ENCODE results near the gene GLUD1. TPM values are rescaled to one million over a fixed set of nuclear protein-coding genes. Genes with fewer than 3 reads are reported as not detected.
"Not testable (repeated sequence)": the region's sequence is repeated elsewhere in the genome, so short reads cannot be mapped to it uniquely, and the experiment has no call there.

The GLUD1 gene
- polyA plus RNA-seq, 2 of the 4 experiments (the other 2 are of a cell fraction): 74.4 to 117 TPM

DNA sequence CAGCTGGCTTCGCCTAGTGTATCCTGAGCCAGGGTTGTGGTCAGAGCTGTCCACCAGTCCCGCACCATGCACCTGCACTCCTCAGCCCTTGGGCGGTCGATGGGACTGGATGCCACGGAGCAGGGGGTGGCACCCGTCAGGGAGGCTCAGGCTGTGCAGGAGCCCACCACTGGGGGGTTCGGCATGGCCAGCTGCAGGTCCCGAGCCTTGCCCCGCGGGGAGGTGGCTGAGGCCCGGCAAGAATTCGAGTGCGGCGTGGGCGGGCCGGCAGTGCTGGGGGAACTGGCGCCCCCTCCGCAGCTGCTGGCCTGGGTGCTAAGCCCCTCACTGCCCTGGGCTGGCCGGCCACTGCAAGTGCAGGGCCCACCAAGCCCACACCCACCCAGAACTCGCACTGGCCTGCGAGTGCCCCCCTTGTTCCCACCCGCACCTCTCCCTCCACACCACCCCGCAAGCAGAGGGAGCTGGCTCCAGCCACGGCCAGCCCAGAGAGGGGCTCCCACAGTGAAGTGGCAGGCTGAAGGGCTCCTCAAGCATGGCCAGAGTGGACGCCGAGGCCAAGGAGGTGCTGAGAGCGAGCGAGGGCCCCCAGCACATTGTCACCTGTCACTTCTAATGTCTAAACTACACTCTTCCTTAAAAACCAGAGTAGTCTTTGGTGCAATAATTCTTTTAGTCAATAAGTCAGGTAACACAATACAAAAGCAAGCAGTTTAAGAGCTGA lies 63.6 kb downstream of the GLUD1 start:
- ChIA-PET CTCF (no interaction called here), POLR2A (no interaction called here)
- TF ChIP-seq, protein P1, sequence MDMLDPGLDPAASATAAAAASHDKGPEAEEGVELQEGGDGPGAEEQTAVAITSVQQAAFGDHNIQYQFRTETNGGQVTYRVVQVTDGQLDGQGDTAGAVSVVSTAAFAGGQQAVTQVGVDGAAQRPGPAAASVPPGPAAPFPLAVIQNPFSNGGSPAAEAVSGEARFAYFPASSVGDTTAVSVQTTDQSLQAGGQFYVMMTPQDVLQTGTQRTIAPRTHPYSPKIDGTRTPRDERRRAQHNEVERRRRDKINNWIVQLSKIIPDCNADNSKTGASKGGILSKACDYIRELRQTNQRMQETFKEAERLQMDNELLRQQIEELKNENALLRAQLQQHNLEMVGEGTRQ (IDR thresholded peaks at IDR 0.05): no peak
- TF ChIP-seq RNF2 (IDR thresholded peaks at IDR 0.05; ENCODE audit: borderline replicate concordance, low read depth): no peak
- no peak for TF ChIP-seq MAX (IDR thresholded peaks at IDR 0.05)
- TF ChIP-seq JUNB (IDR thresholded peaks at IDR 0.05): no peak
- no peak for TF ChIP-seq MAFK (IDR thresholded peaks at IDR 0.05; ENCODE audit: partially characterized antibody)
- TF ChIP-seq CTCF (IDR thresholded peaks at IDR 0.05): no peak
- TF ChIP-seq RCOR1 (IDR thresholded peaks at IDR 0.05; ENCODE audit: low read depth, low read length): no peak
- TF ChIP-seq TFCP2L1 (CRISPR knock-in tag; IDR thresholded peaks at IDR 0.05): no peak
- TF ChIP-seq, protein P2, sequence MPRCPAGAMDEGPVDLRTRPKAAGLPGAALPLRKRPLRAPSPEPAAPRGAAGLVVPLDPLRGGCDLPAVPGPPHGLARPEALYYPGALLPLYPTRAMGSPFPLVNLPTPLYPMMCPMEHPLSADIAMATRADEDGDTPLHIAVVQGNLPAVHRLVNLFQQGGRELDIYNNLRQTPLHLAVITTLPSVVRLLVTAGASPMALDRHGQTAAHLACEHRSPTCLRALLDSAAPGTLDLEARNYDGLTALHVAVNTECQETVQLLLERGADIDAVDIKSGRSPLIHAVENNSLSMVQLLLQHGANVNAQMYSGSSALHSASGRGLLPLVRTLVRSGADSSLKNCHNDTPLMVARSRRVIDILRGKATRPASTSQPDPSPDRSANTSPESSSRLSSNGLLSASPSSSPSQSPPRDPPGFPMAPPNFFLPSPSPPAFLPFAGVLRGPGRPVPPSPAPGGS (IDR thresholded peaks at IDR 0.05): no peak
- TF ChIP-seq EHMT2 (IDR thresholded peaks at IDR 0.05; ENCODE audit: low read depth): no peak
- TF ChIP-seq HOXA7 (CRISPR knock-in tag; IDR thresholded peaks at IDR 0.05): no peak
- Histone ChIP-seq H3K9me3 (no peaks in the 10 kb centered on the region), H3K4me1 (peaks cover 4% of the 10 kb centered on the region; the same call in 2 of the 3 replicates), H3K27ac (no peak overlapping the region), H3K4me2 (no peak overlapping the region), H3K4me3 (no peak overlapping the region)
- no peak for FAIRE-seq
- no peak for DNase-seq (ENCODE audit: low read depth in 1 of 2, low spot score in 1 of 2)
- ATAC-seq: no peak
- 85% methylated on average over 20 of the region's 28 CpGs for WGBS (ENCODE audit: missing lambda C conversion rate)

GRCh38 chr10:87030419-87030818 lies 64.2 kb downstream of the GLUD1 start:
- POLR2A ChIA-PET; H3K27ac ChIP-seq; CTCF ChIA-PET; ATAC-seq; H3K9me3 ChIP-seq; H3K4me3 ChIP-seq; H3K4me2 ChIP-seq; DNase-seq (ENCODE audit: low read depth in 1 of 2, low spot score in 1 of 2); FAIRE-seq: not testable (repeated sequence)
- 86% methylated on average over 1 of the region's 1 CpG for WGBS (ENCODE audit: missing lambda C conversion rate)
- peaks cover 10% of the 10 kb centered on the region for H3K4me1 ChIP-seq

DNA sequence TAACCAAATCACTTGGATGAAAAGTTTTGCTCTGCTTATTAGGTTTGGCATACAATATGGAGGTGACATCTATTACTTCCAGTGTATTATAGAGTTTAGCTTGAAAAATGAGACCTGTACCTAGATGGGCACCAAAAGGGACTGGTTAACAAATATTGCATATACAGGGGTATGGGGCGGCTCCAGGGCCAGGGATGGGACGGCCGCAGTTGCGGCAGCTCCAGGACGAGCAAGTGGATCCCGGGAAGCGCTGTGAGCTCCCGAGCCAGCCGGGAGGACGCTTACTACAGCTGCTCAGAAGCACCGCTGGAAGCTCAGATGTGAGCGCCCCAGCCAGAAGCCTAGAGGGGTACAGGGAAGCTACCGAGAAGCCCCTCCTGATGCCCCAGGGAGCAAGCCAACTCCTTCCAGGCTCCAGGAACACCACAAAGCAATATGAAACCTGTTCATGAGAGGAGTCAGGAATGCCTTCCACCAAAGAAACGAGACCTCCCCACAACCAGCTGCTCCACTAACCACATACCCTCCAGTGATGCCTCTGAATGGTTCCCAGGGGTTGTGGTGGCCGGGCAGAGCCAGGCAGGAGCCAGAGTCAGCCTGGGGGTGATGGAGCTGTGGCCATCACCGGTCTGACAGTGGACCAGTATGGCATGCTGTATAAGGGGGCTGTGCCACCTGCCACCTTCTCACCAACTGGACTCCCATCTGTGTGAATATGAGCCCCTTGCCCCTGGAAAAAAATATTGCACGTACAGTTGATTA lies 67.7 kb downstream of the GLUD1 start:
- DNase-seq (ENCODE audit: low read depth in 1 of 2, low spot score in 1 of 2); FAIRE-seq; CTCF ChIA-PET; H3K9me3 ChIP-seq; H3K4me3 ChIP-seq; H3K27ac ChIP-seq; H3K4me2 ChIP-seq; POLR2A ChIA-PET; ATAC-seq: not testable (repeated sequence)
- H3K4me1 ChIP-seq: peaks cover 17% of the 10 kb centered on the region
- 96% methylated on average over 16 of the region's 17 CpGs for WGBS (ENCODE audit: missing lambda C conversion rate)

DNA sequence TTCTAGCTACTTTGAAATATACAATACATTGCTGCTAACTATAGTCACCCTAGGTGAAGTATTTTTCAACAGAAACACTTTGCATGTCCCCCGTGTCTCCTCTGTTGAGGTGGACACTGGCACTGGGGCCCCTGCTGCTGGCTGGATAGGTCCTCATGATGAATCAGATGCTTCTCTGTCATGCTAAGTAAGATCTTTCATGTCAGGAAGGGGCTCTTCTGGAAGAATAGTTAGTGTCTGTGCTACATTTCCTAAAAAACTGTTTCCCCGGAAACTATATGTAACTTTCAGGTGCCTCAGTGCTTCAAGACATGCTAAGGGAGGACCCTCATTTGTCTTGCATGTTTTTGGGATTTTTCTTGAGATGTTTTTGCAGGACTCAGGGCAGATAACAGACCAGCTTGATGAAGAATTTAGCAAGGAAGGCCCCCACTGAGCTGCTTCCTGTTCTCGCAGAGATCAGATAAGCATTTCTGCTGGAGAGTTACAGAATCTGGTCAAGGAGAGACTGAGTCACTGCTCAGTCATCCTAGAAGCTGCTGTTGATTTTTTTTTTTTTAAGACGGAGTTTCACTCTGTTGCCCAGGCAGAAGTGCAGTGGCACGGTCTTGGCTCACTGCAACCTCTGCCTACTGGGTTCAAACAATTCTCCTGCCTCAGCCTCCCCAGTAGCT lies 69.2 kb downstream of the GLUD1 start:
- H3K4me3 ChIP-seq, H3K9me3 ChIP-seq, POLR2A ChIA-PET, FAIRE-seq, CTCF ChIA-PET: not testable (repeated sequence)
- H3K4me2 ChIP-seq: peak overlapping the region; percentile 73
- ATAC-seq (peak; percentile 59 to 69; a peak in 3 of 6 replicates), DNase-seq (ENCODE audit: low read depth in 1 of 2, low spot score in 1 of 2) (peak in 1 of 2 experiments; percentile 41)
- H3K27ac ChIP-seq: peak overlapping the region; percentile 72 to 85
- TF ChIP-seq GATA3 (IDR thresholded peaks at IDR 0.05; ENCODE audit: borderline replicate concordance): peak; percentile 77; the same call in 1 of the 2 replicates
- peak; percentile 14; the same call in 1 of the 2 replicates for TF ChIP-seq JUNB (IDR thresholded peaks at IDR 0.05)
- peak; percentile 53 for TF ChIP-seq FOSL2 (IDR thresholded peaks at IDR 0.05)
- 0 out of 2 replicates have a peak, but pooled peaks have one; percentile 26 for TF ChIP-seq FOSL2 (CRISPR knock-in tag; IDR thresholded peaks at IDR 0.05)
- 19% methylated on average over 5 of the region's 5 CpGs for WGBS (ENCODE audit: missing lambda C conversion rate)
- peaks cover 17% of the 10 kb centered on the region for H3K4me1 ChIP-seq

DNA sequence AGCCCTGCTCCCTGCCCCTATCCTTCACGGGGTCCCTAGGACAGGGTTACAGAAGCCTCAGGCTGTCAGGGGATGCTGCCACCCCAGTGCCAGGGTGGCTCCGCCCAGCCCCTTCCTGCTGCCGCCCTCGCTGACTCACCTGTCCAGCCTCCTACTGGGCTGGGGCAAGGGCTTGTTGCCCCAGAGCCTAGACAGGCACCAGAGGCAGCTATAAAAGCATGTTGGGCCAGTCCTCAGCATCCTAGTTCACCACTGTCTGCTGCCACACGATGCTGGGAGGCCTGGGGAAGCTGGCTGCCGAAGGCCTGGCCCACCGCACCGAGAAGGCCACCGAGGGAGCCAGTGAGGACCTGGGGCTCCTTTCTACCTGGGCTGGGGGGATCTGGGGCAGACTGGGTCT lies 74.6 kb downstream of the GLUD1 start, which contains the start of gene FAM25A:
FAM25A (plus strand) TSS at position 239 of the 400 bp plus-strand sequence; CDS start at position 270, 31 bp downstream.
- ATAC-seq; DNase-seq (ENCODE audit: low read depth in 1 of 2, low spot score in 1 of 2); H3K9me3 ChIP-seq; POLR2A ChIA-PET; CTCF ChIA-PET; H3K4me3 ChIP-seq; FAIRE-seq; H3K4me1 ChIP-seq; H3K4me2 ChIP-seq: not testable (repeated sequence)
- WGBS (ENCODE audit: missing lambda C conversion rate): no CpG with 5 or more reads among the region's 9 CpGs
- H3K27ac ChIP-seq: 0 out of 6 replicates have a peak within 1 kb of the TSS, but pooled peaks of 1 of the 2 experiments have one; percentile 58

DNA sequence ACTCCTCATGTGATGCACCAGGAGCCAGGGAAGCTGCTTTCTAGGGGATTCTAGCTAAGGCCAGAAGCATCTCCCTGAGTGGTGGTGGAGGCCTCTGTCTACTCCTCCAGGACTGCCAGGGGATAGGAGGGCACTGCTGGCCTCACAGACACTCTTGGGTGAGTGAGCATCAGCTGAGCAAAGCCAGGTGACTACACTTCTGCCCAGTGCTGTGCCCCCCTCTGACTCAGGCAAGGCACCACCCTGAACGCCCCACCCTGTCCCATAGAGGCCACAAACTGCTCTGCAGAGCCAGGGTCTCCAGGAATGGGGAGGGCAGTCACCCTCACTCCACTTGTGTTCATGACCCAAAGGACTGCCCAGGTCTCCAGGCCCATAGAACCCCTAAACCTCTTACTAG lies 75.1 kb downstream of the GLUD1 start:
- DNase-seq (ENCODE audit: low read depth in 1 of 2, low spot score in 1 of 2); CTCF ChIA-PET: not testable (repeated sequence)

More for the DNA sequence above, 75.1 kb downstream of the GLUD1 start:
- H3K9me3 ChIP-seq, H3K4me1 ChIP-seq, FAIRE-seq, POLR2A ChIA-PET, H3K4me2 ChIP-seq, H3K27ac ChIP-seq, ATAC-seq, H3K4me3 ChIP-seq: not testable (repeated sequence)
- WGBS (ENCODE audit: missing lambda C conversion rate): 71% methylated on average over 1 of the region's 1 CpG
